Spleen (tissue), 11 donors: ENCODE results near the gene ISOC1. TPM values are rescaled to one million over a fixed set of nuclear protein-coding genes. Genes with fewer than 3 reads are reported as not detected.

ENCODE experiments used
- DNase-seq: peaks from one replicate; pipeline ENCODE4 v3.0.0-alpha.2; 2020
- H3K27ac ChIP-seq, 8 donors: fragments of 200-600 bp; sonication (generic) in 7 of 8; 1 replicate in 4 of 8; 2 replicates in 4 of 8; pipeline versions ENCODE4 v1.5.0 to v1.8.0; 2016 to 2021; ENCODE audit warnings: inconsistent platforms in 4 of 8, mild to moderate bottlenecking in 4 of 8, moderate library complexity in 1 of 8
- H3K27me3 ChIP-seq, 7 donors: fragments of 200-600 bp; sonication (generic) in 6 of 7; replicated peaks in 1 of 7; 1 replicate in 4 of 7; 2 replicates in 3 of 7; pipeline versions ENCODE4 v1.5.0 to v1.8.0; 2016 to 2021; ENCODE audit warnings: inconsistent platforms in 3 of 7, mild to moderate bottlenecking in 1 of 7
- H3K36me3 ChIP-seq, 6 donors: fragments of 200-600 bp; sonication (generic) in 5 of 6; 1 replicate in 4 of 6; 2 replicates in 2 of 6; pipeline versions ENCODE4 v1.5.0 to v1.8.0; 2016 to 2021; ENCODE audit warnings: inconsistent platforms in 2 of 6
- H3K4me1 ChIP-seq, 6 donors: fragments of 200-600 bp; sonication (generic) in 5 of 6; 1 replicate in 3 of 6; 2 replicates in 3 of 6; pipeline versions ENCODE4 v1.5.0 to v1.8.0; 2016 to 2021; ENCODE audit warnings: inconsistent platforms in 3 of 6
- H3K4me3 ChIP-seq, 8 donors: fragments of 200-600 bp; sonication (generic) in 7 of 8; 1 replicate in 4 of 8; 2 replicates in 4 of 8; pipeline versions ENCODE4 v1.5.0 to v1.8.0; 2016 to 2021; ENCODE audit warnings: inconsistent platforms in 4 of 8, mild to moderate bottlenecking in 4 of 8, moderate library complexity in 2 of 8
- H3K9me3 ChIP-seq, 8 donors: fragments of 200-600 bp; sonication (generic) in 7 of 8; 1 replicate in 4 of 8; 2 replicates in 4 of 8; pipeline versions ENCODE4 v1.5.0 to v1.8.0; 2016 to 2021; ENCODE audit warnings: inconsistent platforms in 4 of 8
- POLR2A ChIP-seq, 3 donors: fragments of 450-650 bp; IDR thresholded peaks; one replicate each; pipeline ENCODE4 v1.5.1; 2017; ENCODE audit warnings: antibody characterized with exemption in 3 of 3, mild to moderate bottlenecking in 1 of 3
- POLR2AphosphoS5 ChIP-seq, 3 donors: sonication (generic); formaldehyde crosslinking; IDR thresholded peaks; one replicate each; pipeline ENCODE4 v1.5.1; 2017; ENCODE audit warnings: antibody characterized with exemption in 3 of 3
- intact Hi-C: fragments of 100-400 bp; cut with DNase I; formaldehyde crosslinking; loops from one replicate; pipeline ENCODE4 v1.15.0; 2023; ENCODE audit warnings: low total_unique reads
- microRNA-seq, 3 donors: library from miRNA; unstranded; fragments of <30 nt; microRNA quantifications; one replicate each; pipeline versions ENCODE4 to v1.1.0, GENCODE V29; 2019 to 2020
- polyA plus RNA-seq, 3 donors: library from polyadenylated mRNA; stranded (reverse); fragments of 200-250 nt; gene quantifications; one replicate each; pipeline ENCODE4 v1.2.1, GENCODE V29; 2013
- small RNA-seq, 4 donors: library from RNA; depleted of rRNA; stranded (forward); fragments of <200 nt; gene quantifications; one replicate each; pipeline ENCODE3, GENCODE V24; 2016
- total RNA-seq, 7 donors: library from RNA; depleted of rRNA in 3 of 7; stranded (reverse); fragments of >200 nt in 3 of 7; fragmentation: NEBNext Ultra II Directional in 4 of 7; extraction: Animal tissue kit (Norgen Biotek cat#: 25700) in 4 of 7; gene quantifications; one replicate each; pipeline versions ENCODE4 v1.1.0 to v1.2.1, GENCODE V29; 2016 to 2021
- donor health status: healthy with polysubstance abuse.
- donor health status: DM: no; HTN: no; CAD: no; lungs with moderate emphysema.
- donor health status: DM: no; HTN: no; CAD: no.
- donor health status: Bipolar disorder and iron deficiency.
- donor health status: healthy.
- donor health status: DM: no; HTN: no; CAD: no.
- donor health status: DM: yes; HTN: yes; CAD: no.

ISOC1 gene
- total and polyA plus RNA-seq, 10 donors: 7.2 to 22.9 (median 12.4) TPM

GRCh38 chr5:129161830-129162229, 67.3 kb downstream of the ISOC1 start:
- no peak for DNase-seq
- Histone ChIP-seq H3K9me3 (peaks cover 0 to 37% (median 26%) of the 10 kb centered on the region in 8 donors), H3K27me3 (no peaks in the 10 kb centered on the region), H3K36me3 (no peaks in the 10 kb centered on the region), H3K27ac (no peak overlapping the region), H3K4me3 (no peak overlapping the region), H3K4me1 (no peaks in the 10 kb centered on the region)
- TF ChIP-seq POLR2AphosphoS5 (IDR thresholded peaks at IDR 0.05): no peak
- no peak for TF ChIP-seq POLR2A (IDR thresholded peaks at IDR 0.05)
- intact Hi-C loops: no loop called here

Small RNA genes within 50 kb of the gene (microRNA-seq; reads per million reads assigned to microRNA genes)
- 0 reads per million in 3 donors for gene MIR4633

Small RNA genes within 50 kb of the gene (small RNA-seq; reads per million reads assigned to genes)
- 0 reads per million in 4 donors for gene MIR4633

Other genes with a start within 250 kb of the ISOC1 start
- gene SLC27A6, start 129.3 kb upstream of the ISOC1 start, total RNA-seq: under 1 TPM in 1 of 7 donors, not detected in 6; 0.28 TPM
- gene SLC27A6, start 129.3 kb upstream of the ISOC1 start, polyA plus RNA-seq: 1 to 10 TPM in 1 of 3 donors, under 1 TPM in 2; 0.06 to 1.2 (median 0.41) TPM